ENCODE results near the gene ING3. TPM values are rescaled to one million over a fixed set of nuclear protein-coding genes. Genes with fewer than 3 reads are reported as not detected.

Gene ING3
- total RNA-seq, 2 donors from 2014 or later: 12.6 to 14.9 TPM

DNA sequence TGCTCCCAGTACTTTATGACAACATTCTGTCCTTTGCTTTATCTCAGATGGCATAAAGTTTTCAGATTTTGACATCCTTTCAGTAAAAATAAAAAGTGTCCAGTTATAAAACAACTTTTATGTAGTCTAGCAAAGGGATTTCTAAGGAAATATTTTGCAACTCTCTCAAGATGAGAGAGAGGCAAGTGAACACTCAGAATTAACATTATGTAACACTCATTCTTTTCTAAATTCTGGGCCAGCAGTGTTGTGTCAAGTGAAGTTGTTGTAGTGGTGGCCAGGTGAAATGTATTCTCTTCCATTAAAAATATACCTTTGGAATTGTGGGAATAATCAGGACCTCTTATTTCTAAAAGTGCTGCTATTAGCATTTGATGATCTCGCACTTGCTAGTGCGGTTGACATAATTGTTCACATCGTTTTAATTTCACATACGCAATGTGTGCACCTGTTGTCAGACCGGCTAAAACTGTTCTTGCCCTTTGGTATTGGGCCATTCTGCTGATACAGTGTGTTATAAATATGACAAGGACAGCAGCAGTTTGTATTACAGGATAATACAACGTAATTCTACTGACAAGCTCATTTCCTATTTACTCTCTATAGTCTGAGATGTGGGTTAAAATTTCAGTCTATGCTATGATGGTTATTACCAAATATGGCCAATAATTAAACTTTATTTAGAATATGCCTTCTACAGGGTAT lies 61.7 kb downstream of the ING3 start:
- H3K4me3 ChIP-seq (ENCODE audit: low read length): no peak overlapping the region
- no peaks in the 10 kb centered on the region for H3K27me3 Mint-ChIP-seq (ENCODE audit: insufficient read depth)
- H3K36me3 ChIP-seq (ENCODE audit: control insufficient read depth, insufficient read depth, low read length): no peaks in the 10 kb centered on the region
- no peaks in the 10 kb centered on the region for H3K36me3 Mint-ChIP-seq (ENCODE audit: low read depth)
- peaks cover 2% of the 10 kb centered on the region for H3K4me1 Mint-ChIP-seq
- 91 to 95% methylated on average over 5 to 6 of the region's 6 CpGs for WGBS, 2 experiments (ENCODE audit: insufficient coverage in 1 of 2, insufficient read length in 1 of 2)
- no peak overlapping the region for H3K27ac Mint-ChIP-seq
- H3K9ac ChIP-seq (ENCODE audit: extremely low read depth, low read length, poor library complexity, severe bottlenecking): no peak overlapping the region
- no peaks in the 10 kb centered on the region for H3K4me1 ChIP-seq (ENCODE audit: control insufficient read depth, insufficient read depth, low read length)
- H3K9me3 Mint-ChIP-seq: no peaks in the 10 kb centered on the region
- no peak overlapping the region for H3K27ac ChIP-seq (ENCODE audit: low read depth, low read length)
- no peaks in the 10 kb centered on the region for H3K27me3 ChIP-seq (ENCODE audit: control insufficient read depth, insufficient read depth, low read length, poor library complexity, severe bottlenecking)
- no peak for TF ChIP-seq CTCF (conservative IDR thresholded peaks at IDR 0.05)
- no peak overlapping the region for H3K4me3 Mint-ChIP-seq
- H3K9me3 ChIP-seq (ENCODE audit: control insufficient read depth, low read length): no peaks in the 10 kb centered on the region
- DNase-seq: no peak

DNA sequence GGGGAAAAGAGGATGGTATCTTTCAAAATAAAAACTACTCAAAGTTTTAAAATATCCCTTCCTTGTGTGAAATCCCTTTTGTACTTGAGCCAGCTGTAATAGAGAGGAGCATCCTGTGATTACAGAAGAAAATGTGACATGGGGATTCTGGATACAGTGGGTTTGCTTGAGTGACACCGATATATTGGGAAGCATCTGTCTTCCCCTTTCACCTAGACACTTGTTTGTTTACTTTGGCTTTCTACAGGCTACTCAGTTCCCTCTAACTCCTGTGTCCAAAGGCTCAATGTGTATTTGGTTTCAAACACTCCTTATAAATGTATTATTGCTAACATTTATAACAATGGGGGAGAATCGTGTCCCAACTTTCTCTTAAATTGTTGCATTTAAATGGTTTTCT lies 62.3 kb downstream of the ING3 start:
- H3K4me3 ChIP-seq (ENCODE audit: low read length): no peak overlapping the region
- H3K9me3 ChIP-seq (ENCODE audit: control insufficient read depth, low read length): no peaks in the 10 kb centered on the region
- Mint-ChIP-seq H3K9me3 (no peaks in the 10 kb centered on the region), H3K27ac (no peak overlapping the region), H3K4me3 (no peak overlapping the region), H3K4me1 (peaks cover 2% of the 10 kb centered on the region), H3K36me3 (ENCODE audit: low read depth) (no peaks in the 10 kb centered on the region), H3K27me3 (ENCODE audit: insufficient read depth) (no peaks in the 10 kb centered on the region)
- H3K9ac ChIP-seq (ENCODE audit: extremely low read depth, low read length, poor library complexity, severe bottlenecking): no peak overlapping the region
- TF ChIP-seq CTCF (conservative IDR thresholded peaks at IDR 0.05): no peak
- no peak for DNase-seq
- 90% methylated on average over 2 of the region's 2 CpGs; no CpG with 5 or more reads in 1 of the 2 experiments for WGBS, 2 experiments (ENCODE audit: insufficient coverage in 1 of 2, insufficient read length in 1 of 2)
- H3K36me3 ChIP-seq (ENCODE audit: control insufficient read depth, insufficient read depth, low read length): no peaks in the 10 kb centered on the region
- no peaks in the 10 kb centered on the region for H3K27me3 ChIP-seq (ENCODE audit: control insufficient read depth, insufficient read depth, low read length, poor library complexity, severe bottlenecking)
- H3K4me1 ChIP-seq (ENCODE audit: control insufficient read depth, insufficient read depth, low read length): no peaks in the 10 kb centered on the region
- no peak overlapping the region for H3K27ac ChIP-seq (ENCODE audit: low read depth, low read length)

DNA sequence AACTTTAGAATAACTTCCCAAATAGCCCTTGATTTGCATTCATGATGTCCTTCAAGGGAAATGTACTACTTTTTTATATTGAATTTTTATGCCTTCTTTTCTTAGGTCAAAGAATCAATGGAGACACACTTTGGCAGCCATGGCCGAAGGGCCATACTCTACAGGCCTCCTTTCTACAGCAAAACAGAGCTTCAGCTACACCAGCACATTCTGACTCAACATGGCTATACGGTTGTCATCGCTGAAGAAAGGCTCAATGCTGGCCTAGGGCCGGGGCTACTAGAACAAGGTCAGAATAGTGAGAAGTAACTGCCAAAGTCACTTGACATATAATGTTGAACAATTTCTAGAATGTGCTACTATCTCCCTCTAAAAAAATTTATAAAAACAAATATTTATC lies 65.0 kb downstream of the ING3 start:
- Histone ChIP-seq H3K9ac (ENCODE audit: extremely low read depth, low read length, poor library complexity, severe bottlenecking) (no peak overlapping the region), H3K4me1 (ENCODE audit: control insufficient read depth, insufficient read depth, low read length) (no peaks in the 10 kb centered on the region), H3K27me3 (ENCODE audit: control insufficient read depth, insufficient read depth, low read length, poor library complexity, severe bottlenecking) (no peaks in the 10 kb centered on the region), H3K4me3 (ENCODE audit: low read length) (no peak overlapping the region), H3K9me3 (ENCODE audit: control insufficient read depth, low read length) (no peaks in the 10 kb centered on the region), H3K36me3 (ENCODE audit: control insufficient read depth, insufficient read depth, low read length) (no peaks in the 10 kb centered on the region), H3K27ac (ENCODE audit: low read depth, low read length) (no peak overlapping the region)
- no peak for DNase-seq
- Mint-ChIP-seq H3K36me3 (ENCODE audit: low read depth) (no peaks in the 10 kb centered on the region), H3K27ac (no peak overlapping the region), H3K27me3 (ENCODE audit: insufficient read depth) (no peaks in the 10 kb centered on the region), H3K4me1 (peaks cover 6% of the 10 kb centered on the region), H3K4me3 (no peak overlapping the region), H3K9me3 (no peaks in the 10 kb centered on the region)
- no peak for TF ChIP-seq CTCF (conservative IDR thresholded peaks at IDR 0.05)
- 94 to 97% methylated on average over 3 to 4 of the region's 4 CpGs for WGBS, 2 experiments (ENCODE audit: insufficient coverage in 1 of 2, insufficient read length in 1 of 2)
